K562 (cell line): ENCODE data around the gene HSD17B12. TPM values are rescaled to one million over a fixed set of nuclear protein-coding genes. Genes with fewer than 3 reads are reported as not detected.

Source experiments
- CBFA2T2 ChIP-seq: fragments of 450-650 bp; conservative IDR thresholded peaks from 2 replicates; pipeline ENCODE4 v1.6.1; 2017; ENCODE audit warnings: mild to moderate bottlenecking
- CBFA2T3 ChIP-seq: fragments of 450-650 bp; IDR thresholded peaks from 2 replicates; pipeline ENCODE4 v1.6.1; 2017
- CC2D1A ChIP-seq: fragments of 450-650 bp; IDR thresholded peaks from 2 replicates; pipeline ENCODE4 v1.6.1; 2017; ENCODE audit warnings: mild to moderate bottlenecking
- CHD2 ChIP-seq: IDR thresholded peaks from 2 replicates; pipeline ENCODE4 v1.6.1; 2011; ENCODE audit warnings: low read depth, low read length
- COPS2 ChIP-seq: fragments of 450-650 bp; conservative IDR thresholded peaks from 2 replicates; pipeline ENCODE4 v1.6.1; 2016; ENCODE audit warnings: mild to moderate bottlenecking, moderate library complexity
- FOSL1 ChIP-seq: fragments of 200-800 bp; sonication (Bioruptor generic); conservative IDR thresholded peaks from 2 replicates; pipeline ENCODE4 v1.6.1; 2016; ENCODE audit warnings: missing genetic modification characterization, missing compliant biosample characterization
- GABPB1 ChIP-seq: sonication (generic); formaldehyde crosslinking; IDR thresholded peaks from 2 replicates; pipeline ENCODE4 v1.8.0; 2022; ENCODE audit warnings: mild to moderate bottlenecking, missing genetic modification reagents
- KLF1 ChIP-seq: fragments of 450-650 bp; IDR thresholded peaks from 2 replicates; pipeline ENCODE4 v1.6.1; 2016; ENCODE audit warnings: missing genetic modification characterization, missing compliant biosample characterization
- MEF2D ChIP-seq: conservative IDR thresholded peaks from 2 replicates; pipeline ENCODE4 v1.6.1; 2016; ENCODE audit warnings: low read depth, missing genetic modification characterization, missing compliant biosample characterization
- MEIS2 ChIP-seq: fragments of 450-650 bp; IDR thresholded peaks from 2 replicates; pipeline ENCODE4 v1.6.1; 2014; ENCODE audit warnings: mild to moderate bottlenecking; ENCODE audit not compliant: partially characterized antibody
- NBN ChIP-seq: fragments of 450-650 bp; IDR thresholded peaks from 2 replicates; pipeline ENCODE4 v1.6.1; 2016; ENCODE audit warnings: low read depth, mild to moderate bottlenecking
- NCOR1 ChIP-seq: fragments of 450-650 bp; IDR thresholded peaks from 2 replicates; pipeline ENCODE4 v1.6.1; 2016; ENCODE audit warnings: mild to moderate bottlenecking, moderate library complexity
- PHF8 ChIP-seq: fragments of 200-600 bp; sonication (generic); IDR thresholded peaks from 2 replicates; pipeline ENCODE4 v1.6.1; 2012; ENCODE audit warnings: mixed run types, mild to moderate bottlenecking, inconsistent platforms, low read length, moderate library complexity, borderline replicate concordance
- PURB ChIP-seq: sonication (generic); formaldehyde crosslinking; IDR thresholded peaks from 2 replicates; pipeline ENCODE4 v1.9.0; 2021; ENCODE audit warnings: low read depth, mild to moderate bottlenecking, missing genetic modification reagents
- RAD51 ChIP-seq: fragments of 450-650 bp; IDR thresholded peaks from 2 replicates; pipeline ENCODE4 v1.7.1; 2016; ENCODE audit warnings: low read depth, mild to moderate bottlenecking, borderline replicate concordance
- RBM22 ChIP-seq: fragments of 200-400 bp; formaldehyde crosslinking; IDR thresholded peaks from 2 replicates; pipeline ENCODE4 v1.6.1; 2018; ENCODE audit warnings: low read length, low read depth; ENCODE audit not compliant: poor library complexity, severe bottlenecking
- RBM34 ChIP-seq: fragments of 200-400 bp; formaldehyde crosslinking; IDR thresholded peaks from 2 replicates; pipeline ENCODE4 v1.6.1; 2018; ENCODE audit warnings: low read length, borderline replicate concordance; ENCODE audit not compliant: insufficient read depth
- SAFB ChIP-seq: fragments of 200-400 bp; formaldehyde crosslinking; IDR thresholded peaks from 2 replicates; pipeline ENCODE4 v1.6.1; 2017; ENCODE audit warnings: low read depth, low read length, borderline replicate concordance
- SMARCA4 ChIP-seq: fragments of 450-650 bp; IDR thresholded peaks from 2 replicates; pipeline ENCODE4 v1.6.1; 2016
- SP2 ChIP-seq: IDR thresholded peaks from 2 replicates; pipeline ENCODE4 v1.6.1; 2011; ENCODE audit warnings: mild to moderate bottlenecking, low read depth, low read length, moderate library complexity; ENCODE audit not compliant: poor library complexity, severe bottlenecking; ENCODE audit errors: extremely low read depth
- TEAD4 ChIP-seq, 2 experiments: sonication (generic) in 1 of 2; formaldehyde crosslinking in 1 of 2; IDR thresholded peaks; 2 replicates each; pipeline versions ENCODE4 v1.6.1 to v1.8.0; 2012 to 2022; ENCODE audit warnings: borderline replicate concordance in 1 of 2, inconsistent platforms in 1 of 2, low read length in 1 of 2, mild to moderate bottlenecking in 1 of 2, missing genetic modification reagents in 1 of 2
- ZBTB1 ChIP-seq: sonication (generic); formaldehyde crosslinking; IDR thresholded peaks from 2 replicates; pipeline ENCODE4 v1.8.1; 2023; ENCODE audit warnings: missing genetic modification reagents, low read depth, mild to moderate bottlenecking, borderline replicate concordance
- ZBTB17 ChIP-seq: fragments of 450-650 bp; formaldehyde crosslinking; IDR thresholded peaks from 2 replicates; pipeline ENCODE4 v1.4.0; 2020; ENCODE audit warnings: mild to moderate bottlenecking
- ZNF121 ChIP-seq: sonication (generic); formaldehyde crosslinking; conservative IDR thresholded peaks from 2 replicates; pipeline ENCODE4 v1.8.0; 2022; ENCODE audit warnings: missing genetic modification reagents
- ZNF133 ChIP-seq: fragments of 250-450 bp; sonication (Bioruptor Pico); IDR thresholded peaks from 2 replicates; pipeline ENCODE4 v1.4.0; 2020; ENCODE audit warnings: mild to moderate bottlenecking
- ZNF23 ChIP-seq: fragments of 250-450 bp; sonication (Bioruptor Pico); IDR thresholded peaks from 2 replicates; pipeline ENCODE4 v1.4.0; 2020; ENCODE audit warnings: mild to moderate bottlenecking
- ZNF77 ChIP-seq: fragments of 250-450 bp; sonication (Bioruptor Pico); IDR thresholded peaks from 2 replicates; pipeline ENCODE4 v1.5.0; 2020
- polyA plus RNA-seq, 8 experiments: library from polyadenylated mRNA; depleted of rRNA in 4 of 8; stranded (reverse) in 5 of 8; unstranded in 3 of 8; fragments of >200 nt; fragmentation: Nextera tagmentation in 2 of 8; fragmentation: Illumina TruSeq in 1 of 8; extraction: Ambion mirVana in 2 of 8; extraction: Trizol in 1 of 8; gene quantifications; 2 replicates each; pipeline versions ENCODE4 v1.2.1 to v1.2.3, GENCODE V29; 2011 to 2014; ENCODE audit warnings: inconsistent platforms in 1 of 8, missing spikeins in 1 of 8
- total RNA-seq, 7 experiments: library from RNA; depleted of rRNA in 6 of 7; stranded (reverse); fragments of >200 nt in 6 of 7; fragmentation: Illumina TruSeq in 2 of 7; extraction: Trizol in 2 of 7; gene quantifications; 2 replicates each; pipeline versions ENCODE4 v1.2.1 to v1.2.3, GENCODE V29; 2011 to 2021; ENCODE audit warnings: low replicate concordance in 1 of 7
- TF ChIP-seq, protein P1 (sequence below): fragments of 200-800 bp; sonication (Bioruptor generic); IDR thresholded peaks from 2 replicates; pipeline ENCODE4 v1.6.1; 2017; ENCODE audit warnings: missing genetic modification characterization, missing compliant biosample characterization
- TF ChIP-seq, protein P2 (sequence below): fragments of 250-450 bp; sonication (Bioruptor Pico); IDR thresholded peaks from 2 replicates; pipeline ENCODE4 v1.8.0; 2022; ENCODE audit warnings: moderate library complexity, mild to moderate bottlenecking, inconsistent platforms
- TF ChIP-seq, protein P3 (sequence below): fragments of 450-650 bp; IDR thresholded peaks from 2 replicates; pipeline ENCODE4 v1.7.0; 2016; ENCODE audit warnings: borderline replicate concordance

The HSD17B12 gene
- total and polyA plus RNA-seq, 9 of the 15 experiments (the other 6 are each of a cell fraction or from before 2014, with no cell fraction given), result 9.1 to 34.5 (median 23.3) TPM

DNA sequence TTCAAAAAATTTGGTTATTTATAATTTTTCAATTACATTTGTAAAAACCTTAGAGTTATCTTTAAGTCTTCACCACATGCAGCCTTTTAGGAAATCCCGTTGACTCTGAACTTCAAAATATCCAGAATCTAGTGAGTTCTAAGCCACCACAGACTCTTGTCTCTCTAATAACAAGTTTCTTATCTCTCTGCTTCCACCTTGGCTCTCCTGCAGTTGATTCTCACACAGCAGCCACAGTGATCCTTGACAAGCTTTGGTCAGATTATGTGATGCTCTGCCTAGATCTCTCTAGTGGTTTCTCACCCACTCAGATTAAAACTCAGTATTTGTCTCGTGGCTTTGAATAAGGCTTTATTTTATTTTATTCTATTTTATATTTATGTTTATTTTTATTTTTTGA, 8.6 kb downstream of the HSD17B12 start (continued):
- TF ChIP-seq, protein P1, sequence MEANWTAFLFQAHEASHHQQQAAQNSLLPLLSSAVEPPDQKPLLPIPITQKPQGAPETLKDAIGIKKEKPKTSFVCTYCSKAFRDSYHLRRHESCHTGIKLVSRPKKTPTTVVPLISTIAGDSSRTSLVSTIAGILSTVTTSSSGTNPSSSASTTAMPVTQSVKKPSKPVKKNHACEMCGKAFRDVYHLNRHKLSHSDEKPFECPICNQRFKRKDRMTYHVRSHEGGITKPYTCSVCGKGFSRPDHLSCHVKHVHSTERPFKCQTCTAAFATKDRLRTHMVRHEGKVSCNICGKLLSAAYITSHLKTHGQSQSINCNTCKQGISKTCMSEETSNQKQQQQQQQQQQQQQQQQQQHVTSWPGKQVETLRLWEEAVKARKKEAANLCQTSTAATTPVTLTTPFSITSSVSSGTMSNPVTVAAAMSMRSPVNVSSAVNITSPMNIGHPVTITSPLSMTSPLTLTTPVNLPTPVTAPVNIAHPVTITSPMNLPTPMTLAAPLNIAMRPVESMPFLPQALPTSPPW (CRISPR knock-in tag), result 0 out of 2 replicates have a peak, but pooled peaks have one; percentile 9
- no peak for TF ChIP-seq SAFB
- TF ChIP-seq ZNF23, result no peak
- TF ChIP-seq GABPB1, result no peak
- no peak for TF ChIP-seq ZNF77
- TF ChIP-seq ZNF133 (CRISPR knock-in tag), result no peak
- no peak for TF ChIP-seq RBM34
- TF ChIP-seq MEF2D (tag), result no peak
- TF ChIP-seq, protein P2, sequence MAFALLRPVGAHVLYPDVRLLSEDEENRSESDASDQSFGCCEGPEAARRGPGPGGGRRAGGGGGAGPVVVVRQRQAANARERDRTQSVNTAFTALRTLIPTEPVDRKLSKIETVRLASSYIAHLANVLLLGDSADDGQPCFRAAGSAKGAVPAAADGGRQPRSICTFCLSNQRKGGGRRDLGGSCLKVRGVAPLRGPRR (CRISPR knock-in tag), result no peak
- no peak for TF ChIP-seq NBN
- TF ChIP-seq KLF1 (tag), result no peak
- no peak for TF ChIP-seq PHF8
- TF ChIP-seq COPS2, result no peak
- peak; percentile 28 for TF ChIP-seq MEIS2
- TF ChIP-seq ZNF121, result no peak
- peak; percentile 63; the same call in 1 of the 2 replicates for TF ChIP-seq CC2D1A
- no peak for TF ChIP-seq SP2
- TF ChIP-seq RBM22, result no peak
- TF ChIP-seq CBFA2T3, result peak; percentile 88
- TF ChIP-seq FOSL1 (tag), result no peak
- TF ChIP-seq SMARCA4, result peak; percentile 80
- TF ChIP-seq NCOR1, result peak; percentile 75
- peak; percentile 78 for TF ChIP-seq CBFA2T2
- TF ChIP-seq ZBTB17 (CRISPR knock-in tag), result no peak
- TF ChIP-seq ZBTB1 (CRISPR knock-in tag), result no peak
- no peak for TF ChIP-seq CHD2
- TF ChIP-seq, protein P3, sequence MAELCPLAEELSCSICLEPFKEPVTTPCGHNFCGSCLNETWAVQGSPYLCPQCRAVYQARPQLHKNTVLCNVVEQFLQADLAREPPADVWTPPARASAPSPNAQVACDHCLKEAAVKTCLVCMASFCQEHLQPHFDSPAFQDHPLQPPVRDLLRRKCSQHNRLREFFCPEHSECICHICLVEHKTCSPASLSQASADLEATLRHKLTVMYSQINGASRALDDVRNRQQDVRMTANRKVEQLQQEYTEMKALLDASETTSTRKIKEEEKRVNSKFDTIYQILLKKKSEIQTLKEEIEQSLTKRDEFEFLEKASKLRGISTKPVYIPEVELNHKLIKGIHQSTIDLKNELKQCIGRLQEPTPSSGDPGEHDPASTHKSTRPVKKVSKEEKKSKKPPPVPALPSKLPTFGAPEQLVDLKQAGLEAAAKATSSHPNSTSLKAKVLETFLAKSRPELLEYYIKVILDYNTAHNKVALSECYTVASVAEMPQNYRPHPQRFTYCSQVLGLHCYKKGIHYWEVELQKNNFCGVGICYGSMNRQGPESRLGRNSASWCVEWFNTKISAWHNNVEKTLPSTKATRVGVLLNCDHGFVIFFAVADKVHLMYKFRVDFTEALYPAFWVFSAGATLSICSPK, result no peak
- peak; percentile 91 for TF ChIP-seq TEAD4 (IDR thresholded peaks at IDR 0.05; ENCODE audit: low read length)
- TF ChIP-seq TEAD4 (CRISPR knock-in tag; IDR thresholded peaks at IDR 0.05; ENCODE audit: borderline replicate concordance), result no peak
- TF ChIP-seq PURB, result no peak
- TF ChIP-seq RAD51, result no peak
